GM19463 (cell line): ENCODE results near the gene KCNJ11.

ENCODE experiments used
- ATAC-seq: cut with Tn5 transposase; IDR thresholded peaks from one replicate; pipeline ENCODE4 v1.9.1; 2021; ENCODE audit warnings: mild to moderate bottlenecking, moderate library complexity; ENCODE audit not compliant: unreplicated experiment

KCNJ11 gene

GRCh38 chr11:17369094-17369493 is 19.4 kb downstream of the KCNJ11 start:
- no peak for ATAC-seq

GRCh38 chr11:17368551-17368950 is 19.9 kb downstream of the KCNJ11 start:
- no peak for ATAC-seq

GRCh38 chr11:17366495-17366894 is 22.0 kb downstream of the KCNJ11 start:
- no peak for ATAC-seq

GRCh38 chr11:17354601-17354991 is 33.9 kb downstream of the KCNJ11 start:
- ATAC-seq = no peak

GRCh38 chr11:17353821-17354600 is 34.4 kb downstream of the KCNJ11 start:
- no peak for ATAC-seq

- ATAC-seq = peak; percentile 40
Observed at GRCh38 chr11:17352950-17353820, 35.3 kb downstream of the KCNJ11 start.

- no peak for ATAC-seq
Observed at GRCh38 chr11:17351510-17352176, 36.8 kb downstream of the KCNJ11 start, which contains the start of gene NCR3LG1. Gene NCR3LG1 (plus strand): TSS chr11:17351800. CDS start chr11:17351970, 170 bp downstream.

- no peak for ATAC-seq
Observed at GRCh38 chr11:17351172-17351509, 37.3 kb downstream of the KCNJ11 start.

- ATAC-seq = no peak
Observed at GRCh38 chr11:17350455-17351171, 37.8 kb downstream of the KCNJ11 start.

GRCh38 chr11:17347676-17348075 is 40.8 kb downstream of the KCNJ11 start:
- no peak for ATAC-seq

- no peak for ATAC-seq
Observed at GRCh38 chr11:17343907-17344306, 44.6 kb downstream of the KCNJ11 start.

GRCh38 chr11:17343257-17343656 is 45.2 kb downstream of the KCNJ11 start:
- ATAC-seq = no peak
